Ishikawa (cell line): Measurements from ENCODE around the gene TCF4.

Experiments
- CEBPB ChIP-seq: IDR thresholded peaks from 2 replicates; pipeline ENCODE4 v1.6.1; 2012
- CREB1 ChIP-seq: IDR thresholded peaks from 2 replicates; pipeline ENCODE4 v1.6.1; 2012; ENCODE audit warnings: low read depth
- EGR1 ChIP-seq: IDR thresholded peaks from 2 replicates; pipeline ENCODE4 v1.6.1; 2012
- EP300 ChIP-seq: IDR thresholded peaks from 2 replicates; pipeline ENCODE4 v1.6.1; 2012; ENCODE audit warnings: borderline replicate concordance
- FOXM1 ChIP-seq: IDR thresholded peaks from 2 replicates; pipeline ENCODE4 v1.6.1; 2012; ENCODE audit warnings: low read depth, borderline replicate concordance
- MAX ChIP-seq: IDR thresholded peaks from 2 replicates; pipeline ENCODE4 v1.6.1; 2012
- NFIC ChIP-seq: IDR thresholded peaks from 2 replicates; pipeline ENCODE4 v1.6.1; 2012
- RAD21 ChIP-seq: IDR thresholded peaks from 2 replicates; pipeline ENCODE4 v1.6.1; 2012; ENCODE audit warnings: low read depth
- REST ChIP-seq: IDR thresholded peaks from 2 replicates; pipeline ENCODE4 v1.6.1; 2012; ENCODE audit warnings: low read depth, mild to moderate bottlenecking
- TAF1 ChIP-seq: IDR thresholded peaks from 2 replicates; pipeline ENCODE4 v1.6.1; 2012; ENCODE audit warnings: low read depth, mild to moderate bottlenecking
- TCF12 ChIP-seq: IDR thresholded peaks from 2 replicates; pipeline ENCODE4 v1.6.1; 2012; ENCODE audit warnings: low read depth
- TEAD4 ChIP-seq: IDR thresholded peaks from 2 replicates; pipeline ENCODE4 v1.6.1; 2012
- YY1 ChIP-seq: IDR thresholded peaks from 2 replicates; pipeline ENCODE4 v1.6.1; 2012; ENCODE audit warnings: low read depth
- ZBTB7A ChIP-seq: IDR thresholded peaks from 2 replicates; pipeline ENCODE4 v1.6.1; 2012; ENCODE audit warnings: low read depth
- TF ChIP-seq, protein P1 (sequence below): IDR thresholded peaks from 2 replicates; pipeline ENCODE4 v1.6.1; 2012

The TCF4 gene

DNA sequence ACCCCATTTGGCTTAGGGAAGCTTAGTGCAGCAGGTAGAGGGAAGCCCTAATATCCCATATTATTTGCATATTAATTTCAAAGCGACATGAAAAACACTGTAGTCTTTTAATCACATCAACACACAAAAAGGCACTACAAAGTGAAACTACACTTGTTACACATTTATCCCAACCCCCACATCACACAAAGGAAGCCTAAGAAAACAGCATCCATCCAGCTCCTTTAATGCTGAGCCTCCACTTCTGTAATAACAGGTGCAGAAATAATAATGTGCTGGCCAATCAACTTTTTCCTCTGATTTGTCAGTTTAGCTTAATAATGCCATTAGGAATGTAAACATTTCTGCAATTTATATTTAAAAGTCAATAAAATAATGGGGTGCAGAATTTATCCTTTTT, 274.0 kb downstream of the TCF4 start:
- TF ChIP-seq CEBPB (no peak), TAF1 (no peak), TCF12 (no peak), EGR1 (no peak), MAX (no peak), YY1 (no peak), ZBTB7A (no peak), NFIC (no peak)

GRCh38 chr18:55310863-55311262, 277.1 kb downstream of the TCF4 start:
- TF ChIP-seq TEAD4 (no peak), YY1 (no peak), MAX (no peak), TCF12 (no peak), FOXM1 (no peak), NFIC (no peak), EGR1 (no peak), CEBPB (no peak), TAF1 (no peak), RAD21 (no peak), ZBTB7A (no peak), CREB1 (no peak)
- TF ChIP-seq, protein P1, sequence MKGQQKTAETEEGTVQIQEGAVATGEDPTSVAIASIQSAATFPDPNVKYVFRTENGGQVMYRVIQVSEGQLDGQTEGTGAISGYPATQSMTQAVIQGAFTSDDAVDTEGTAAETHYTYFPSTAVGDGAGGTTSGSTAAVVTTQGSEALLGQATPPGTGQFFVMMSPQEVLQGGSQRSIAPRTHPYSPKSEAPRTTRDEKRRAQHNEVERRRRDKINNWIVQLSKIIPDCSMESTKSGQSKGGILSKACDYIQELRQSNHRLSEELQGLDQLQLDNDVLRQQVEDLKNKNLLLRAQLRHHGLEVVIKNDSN: no peak

DNA sequence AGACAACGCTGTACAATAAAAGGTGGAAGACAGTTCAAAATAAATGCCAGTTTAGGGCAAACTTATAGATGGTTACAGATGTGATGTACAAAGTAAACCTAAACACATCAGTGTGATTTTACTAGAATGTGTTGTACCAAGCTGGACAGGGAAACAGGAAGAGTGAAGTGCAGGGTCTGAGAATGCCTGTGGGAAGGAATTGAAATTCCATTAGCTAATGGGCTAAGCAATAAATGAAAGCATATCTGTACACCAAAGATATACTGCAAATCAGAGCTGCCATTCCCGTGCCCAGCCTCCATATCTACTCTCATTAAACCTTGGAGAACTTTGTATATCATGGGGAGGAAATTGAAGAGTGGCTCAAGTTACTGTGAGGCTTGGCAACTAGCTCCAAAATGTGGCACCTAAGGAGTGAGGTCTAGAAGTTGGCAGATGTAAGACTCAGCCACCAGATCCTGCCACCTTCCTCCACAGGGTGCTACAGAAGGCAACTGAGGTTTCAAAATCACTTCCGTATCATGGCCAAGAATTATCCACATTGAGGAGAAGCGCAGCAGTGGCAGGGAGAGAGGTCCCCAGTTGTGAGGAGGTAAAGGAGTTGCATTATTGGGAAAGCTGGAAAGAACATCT, 277.8 kb downstream of the TCF4 start:
- TF ChIP-seq NFIC (no peak), EP300 (no peak), RAD21 (no peak), TAF1 (no peak), MAX (no peak), TCF12 (no peak), CEBPB (no peak), FOXM1 (no peak), CREB1 (no peak), TEAD4 (no peak), ZBTB7A (no peak), EGR1 (no peak)
- TF ChIP-seq, protein P1: no peak

DNA sequence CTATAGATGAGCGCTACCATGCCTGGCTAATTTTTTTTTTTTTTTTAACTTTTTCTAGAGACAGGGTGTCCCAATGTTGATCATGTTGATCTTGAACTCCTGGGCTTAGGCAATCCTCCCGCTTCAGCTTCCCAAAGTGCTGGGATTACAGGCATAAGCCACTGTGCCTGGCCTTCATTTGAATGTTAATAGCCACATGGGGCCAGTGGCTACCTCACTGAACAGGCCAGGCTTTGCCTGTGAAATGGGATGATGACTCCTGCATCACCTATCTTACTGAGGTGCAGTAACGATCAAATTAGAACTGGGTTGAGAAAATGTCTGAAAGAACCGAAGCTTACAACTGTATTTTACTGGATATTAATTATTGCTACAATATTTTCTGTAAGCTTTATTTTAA, 278.7 kb downstream of the TCF4 start:
- TF ChIP-seq RAD21: no peak
- TF ChIP-seq FOXM1: no peak

DNA sequence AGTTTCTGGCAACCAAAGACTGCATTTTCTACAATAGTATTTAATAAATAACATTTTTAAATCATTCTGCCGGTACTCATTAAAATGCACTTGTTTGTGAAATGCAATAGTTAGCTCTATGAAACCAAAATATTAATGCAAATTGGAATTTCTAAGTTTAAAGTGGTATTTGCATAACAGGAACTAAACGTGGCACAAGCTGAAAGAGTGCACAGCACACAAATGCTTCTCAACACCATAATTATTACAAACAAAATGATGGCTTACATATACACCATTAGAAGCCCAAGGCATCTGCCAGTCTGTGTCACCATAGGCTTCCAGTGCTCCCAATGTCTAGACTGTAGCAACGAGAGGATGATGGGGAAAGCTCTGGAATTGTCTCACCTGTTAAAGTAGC, 280.5 kb downstream of the TCF4 start:
- TF ChIP-seq TCF12: no peak
- TF ChIP-seq YY1: no peak
- no peak for TF ChIP-seq RAD21
- TF ChIP-seq NFIC: no peak
- TF ChIP-seq CEBPB: no peak
- TF ChIP-seq ZBTB7A: no peak
- no peak for TF ChIP-seq TEAD4
- TF ChIP-seq FOXM1: no peak
- TF ChIP-seq, protein P1: no peak
- no peak for TF ChIP-seq EP300

- TF ChIP-seq CREB1 (no peak), FOXM1 (no peak), CEBPB (no peak), EGR1 (no peak), RAD21 (no peak), TEAD4 (no peak), TAF1 (no peak), MAX (no peak), EP300 (no peak), TCF12 (no peak), YY1 (no peak), ZBTB7A (no peak), REST (no peak), NFIC (no peak)
- TF ChIP-seq, protein P1: no peak
These were observed 281.5 kb downstream of the TCF4 start for GRCh38 chr18:55306359-55307024.
